ENCODE results near the gene TJAP1.

Gene TJAP1

DNA sequence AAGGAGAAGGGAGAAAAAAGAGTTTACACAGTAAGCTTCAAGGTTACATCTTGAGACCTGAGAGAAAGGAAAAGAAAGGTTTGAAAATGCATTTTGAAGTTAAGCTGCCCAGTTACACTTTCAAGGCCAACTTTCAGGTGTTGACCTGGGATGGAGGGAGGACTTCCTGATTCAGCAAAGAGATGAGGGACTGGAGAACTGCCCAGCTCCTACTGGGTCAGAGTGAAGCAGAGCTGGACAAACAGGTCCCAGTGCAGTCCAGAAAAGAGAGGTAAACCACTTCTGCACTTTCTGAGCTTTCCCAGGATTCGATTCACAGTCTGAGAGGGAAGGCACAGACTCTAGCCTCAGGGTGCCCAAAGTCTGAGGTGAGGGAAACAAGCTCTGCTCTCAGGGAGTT is 6.0 kb upstream of the TJAP1 start:
- H3K27ac ChIP-seq = peak overlapping the region; percentile 29
- TF ChIP-seq, protein P1, sequence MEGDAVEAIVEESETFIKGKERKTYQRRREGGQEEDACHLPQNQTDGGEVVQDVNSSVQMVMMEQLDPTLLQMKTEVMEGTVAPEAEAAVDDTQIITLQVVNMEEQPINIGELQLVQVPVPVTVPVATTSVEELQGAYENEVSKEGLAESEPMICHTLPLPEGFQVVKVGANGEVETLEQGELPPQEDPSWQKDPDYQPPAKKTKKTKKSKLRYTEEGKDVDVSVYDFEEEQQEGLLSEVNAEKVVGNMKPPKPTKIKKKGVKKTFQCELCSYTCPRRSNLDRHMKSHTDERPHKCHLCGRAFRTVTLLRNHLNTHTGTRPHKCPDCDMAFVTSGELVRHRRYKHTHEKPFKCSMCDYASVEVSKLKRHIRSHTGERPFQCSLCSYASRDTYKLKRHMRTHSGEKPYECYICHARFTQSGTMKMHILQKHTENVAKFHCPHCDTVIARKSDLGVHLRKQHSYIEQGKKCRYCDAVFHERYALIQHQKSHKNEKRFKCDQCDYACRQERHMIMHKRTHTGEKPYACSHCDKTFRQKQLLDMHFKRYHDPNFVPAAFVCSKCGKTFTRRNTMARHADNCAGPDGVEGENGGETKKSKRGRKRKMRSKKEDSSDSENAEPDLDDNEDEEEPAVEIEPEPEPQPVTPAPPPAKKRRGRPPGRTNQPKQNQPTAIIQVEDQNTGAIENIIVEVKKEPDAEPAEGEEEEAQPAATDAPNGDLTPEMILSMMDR (conservative IDR thresholded peaks at IDR 0.05) = no peak
- no peak for TF ChIP-seq ZFX (IDR thresholded peaks at IDR 0.05)

DNA sequence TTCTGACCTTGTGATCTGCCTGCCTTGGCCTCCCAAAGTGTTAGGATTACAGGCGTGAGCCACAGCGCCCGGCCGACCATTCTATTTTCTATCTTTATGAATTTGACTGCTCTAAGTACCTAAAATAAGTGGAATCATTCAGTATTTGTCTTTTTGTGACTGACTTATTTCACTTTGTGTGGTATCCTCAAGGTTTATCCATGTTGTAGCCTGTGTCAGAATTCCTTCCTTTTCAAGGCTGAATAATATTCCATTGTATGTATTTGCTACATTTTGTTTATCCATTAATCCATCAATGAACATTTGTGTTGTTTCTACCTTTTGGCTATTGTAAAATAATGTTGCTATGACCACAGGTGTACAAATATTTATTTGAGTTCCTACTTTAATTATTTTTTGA is 4.9 kb upstream of the TJAP1 start:
- TF ChIP-seq, protein P1 (conservative IDR thresholded peaks at IDR 0.05) = no peak
- no peak for TF ChIP-seq ZFX (IDR thresholded peaks at IDR 0.05)
- H3K27ac ChIP-seq = no peak overlapping the region

DNA sequence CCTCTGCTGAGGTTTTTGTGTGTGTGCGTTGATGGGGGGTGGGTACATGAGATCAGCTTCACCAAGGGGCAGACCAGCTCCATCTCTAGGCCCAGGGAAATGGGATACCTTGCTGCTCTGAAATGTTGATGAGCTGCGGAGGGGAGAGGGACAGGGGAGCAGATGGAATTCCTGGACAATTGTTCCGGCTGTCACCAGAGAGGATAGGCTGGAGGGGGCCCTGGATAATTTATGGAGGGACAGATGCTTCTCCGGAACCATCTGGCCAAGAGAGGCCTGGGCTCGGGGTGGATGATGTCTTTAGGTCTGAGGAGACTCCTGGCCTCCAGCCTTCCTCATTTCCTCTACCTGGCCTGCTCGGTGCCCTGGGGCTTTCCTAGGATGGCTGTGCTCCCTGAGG is 1.9 kb upstream of the TJAP1 start:
- TF ChIP-seq, protein P1 (conservative IDR thresholded peaks at IDR 0.05) = no peak
- TF ChIP-seq ZFX (IDR thresholded peaks at IDR 0.05) = no peak

GRCh38 chr6:43476746-43477145 is 624 bp upstream of the TJAP1 start:
- H3K27ac ChIP-seq = no peak overlapping the region
- TF ChIP-seq, protein P1 (conservative IDR thresholded peaks at IDR 0.05) = no peak
- TF ChIP-seq ZFX (IDR thresholded peaks at IDR 0.05) = no peak

More for the DNA sequence above, 1.9 kb upstream of the TJAP1 start:
- no peak overlapping the region for H3K27ac ChIP-seq

DNA sequence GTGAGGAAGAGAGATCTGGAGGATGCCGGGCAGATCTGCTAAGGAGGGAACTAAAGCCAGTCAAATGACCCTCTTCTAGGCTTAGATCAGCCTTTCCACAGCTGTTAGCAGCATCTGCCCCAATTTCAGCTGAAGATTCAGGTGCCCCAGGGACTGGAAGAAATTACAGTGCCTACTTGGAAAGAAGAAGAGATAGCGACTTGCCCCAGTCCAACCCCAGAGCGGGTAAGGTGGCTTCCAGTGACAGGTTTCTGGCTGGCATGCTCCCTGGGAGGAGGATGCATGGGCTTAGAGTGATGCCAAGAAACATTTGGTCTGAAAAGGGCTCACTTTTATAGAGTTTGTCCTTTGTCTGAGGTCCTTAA is 620 bp downstream of the TJAP1 start:
- peak overlapping the region; percentile 68 for H3K27ac ChIP-seq
- TF ChIP-seq ZFX (IDR thresholded peaks at IDR 0.05) = no peak

DNA sequence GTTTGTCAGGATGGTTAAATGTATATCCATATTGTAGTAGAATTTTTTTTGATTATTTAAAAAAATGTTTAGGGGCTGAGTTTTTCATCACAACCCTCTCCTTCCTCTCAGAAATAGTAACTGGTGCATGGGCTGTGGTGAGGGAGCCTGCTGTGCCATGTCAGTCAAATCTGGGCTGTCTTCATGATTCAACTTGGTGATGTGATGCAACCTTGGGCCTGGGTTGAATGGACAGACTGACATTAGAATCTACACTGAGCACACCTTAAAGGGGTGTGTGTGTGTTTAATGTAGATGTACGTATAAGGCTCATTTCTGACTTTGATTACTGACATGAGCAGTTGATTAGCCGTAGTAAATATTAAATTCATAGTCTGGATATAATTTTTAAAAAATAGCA is 3.7 kb downstream of the TJAP1 start:
- no peak overlapping the region for H3K27ac ChIP-seq
- TF ChIP-seq, protein P1 (conservative IDR thresholded peaks at IDR 0.05) = no peak
- TF ChIP-seq ZFX (IDR thresholded peaks at IDR 0.05) = no peak

GRCh38 chr6:43481591-43482236 is 4.3 kb downstream of the TJAP1 start:
- TF ChIP-seq ZFX (IDR thresholded peaks at IDR 0.05) = no peak
- TF ChIP-seq, protein P1 (conservative IDR thresholded peaks at IDR 0.05) = no peak
- H3K27ac ChIP-seq = no peak overlapping the region

DNA sequence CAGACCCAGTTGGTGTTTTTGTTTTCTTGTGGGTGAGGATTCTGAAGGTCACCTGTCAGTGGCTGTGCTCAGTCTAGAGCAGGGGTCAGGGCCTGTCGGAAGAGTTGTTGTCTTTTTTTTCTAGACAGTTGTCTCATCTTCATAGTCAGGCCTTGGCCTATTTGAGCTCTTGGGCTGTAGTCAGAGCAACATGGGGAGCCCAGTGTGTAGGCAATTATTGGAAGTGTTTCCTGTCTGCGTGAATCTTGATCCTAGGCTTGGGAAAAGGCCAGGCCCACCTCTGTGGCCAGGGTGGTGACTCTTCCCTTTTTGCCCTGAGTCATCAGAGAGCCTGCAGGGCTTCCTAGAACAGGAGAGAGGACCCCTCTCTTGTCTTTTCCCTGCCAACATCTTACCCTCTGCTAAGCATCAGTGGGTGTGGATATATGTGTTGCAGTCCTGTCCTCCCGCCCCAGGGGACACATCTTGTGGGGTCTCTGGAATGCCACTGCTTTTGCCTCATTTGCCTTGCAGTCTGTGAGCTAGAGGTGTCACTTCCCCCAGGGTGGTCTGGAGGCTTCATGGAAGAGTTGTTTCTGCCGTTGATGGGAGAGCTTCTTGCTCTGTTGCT is 11.4 kb downstream of the TJAP1 start:
- TF ChIP-seq ZFX (IDR thresholded peaks at IDR 0.05) = no peak
- TF ChIP-seq, protein P1 (conservative IDR thresholded peaks at IDR 0.05) = no peak
- no peak overlapping the region for H3K27ac ChIP-seq

Data from C4-2B (cell line).